ENCODE results near the gene MAST4.

GRCh38 chr5:67161767-67162166 lies 565.6 kb downstream of the MAST4 start:
- TF ChIP-seq CTCF (IDR thresholded peaks at IDR 0.05) (no peak), EZH2 (IDR thresholded peaks at IDR 0.05; ENCODE audit: borderline replicate concordance, insufficient read depth, low read depth, low read length, poor library complexity, severe bottlenecking) (no peak)

Measured in B cell (primary cell).